Amniotic stem cell (primary cell): ENCODE data around the gene KIF17.
"Not testable (repeated sequence)": the region's sequence is repeated elsewhere in the genome, so short reads cannot be mapped to it uniquely, and the experiment has no call there.

Source experiments
- DNase-seq: peaks from one replicate; lab custom pipeline; 2025; lab: John Stamatoyannopoulos, UW

The KIF17 gene

DNA sequence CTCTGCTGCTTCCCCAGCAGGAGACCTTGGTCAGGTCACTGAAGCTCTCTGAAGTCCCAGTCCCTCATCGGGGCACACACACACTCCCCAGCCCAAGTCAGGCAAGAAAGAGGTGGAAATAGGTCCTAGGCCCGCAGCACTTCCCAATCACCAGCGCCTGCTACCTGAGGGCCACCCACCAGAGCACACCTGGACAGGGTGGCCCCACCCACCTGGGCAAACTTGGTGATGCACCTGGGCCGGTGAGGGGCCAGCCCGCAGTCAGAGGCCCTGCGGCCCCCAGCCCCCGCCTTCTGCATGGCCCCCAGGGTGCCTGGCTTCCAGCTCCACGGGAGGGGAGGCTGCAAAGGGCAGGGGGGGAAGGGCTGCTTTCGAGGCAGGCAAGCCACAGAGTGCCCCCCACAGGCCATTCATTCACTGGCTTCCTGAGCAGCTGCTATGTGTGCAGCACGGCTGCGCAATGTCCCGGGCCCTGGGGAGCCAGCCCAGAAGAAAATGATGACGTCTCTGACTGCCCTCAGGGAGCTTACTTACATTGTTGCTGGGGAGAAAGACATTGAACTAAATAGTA, 10.0 kb upstream of the KIF17 start:
- no peak for DNase-seq

DNA sequence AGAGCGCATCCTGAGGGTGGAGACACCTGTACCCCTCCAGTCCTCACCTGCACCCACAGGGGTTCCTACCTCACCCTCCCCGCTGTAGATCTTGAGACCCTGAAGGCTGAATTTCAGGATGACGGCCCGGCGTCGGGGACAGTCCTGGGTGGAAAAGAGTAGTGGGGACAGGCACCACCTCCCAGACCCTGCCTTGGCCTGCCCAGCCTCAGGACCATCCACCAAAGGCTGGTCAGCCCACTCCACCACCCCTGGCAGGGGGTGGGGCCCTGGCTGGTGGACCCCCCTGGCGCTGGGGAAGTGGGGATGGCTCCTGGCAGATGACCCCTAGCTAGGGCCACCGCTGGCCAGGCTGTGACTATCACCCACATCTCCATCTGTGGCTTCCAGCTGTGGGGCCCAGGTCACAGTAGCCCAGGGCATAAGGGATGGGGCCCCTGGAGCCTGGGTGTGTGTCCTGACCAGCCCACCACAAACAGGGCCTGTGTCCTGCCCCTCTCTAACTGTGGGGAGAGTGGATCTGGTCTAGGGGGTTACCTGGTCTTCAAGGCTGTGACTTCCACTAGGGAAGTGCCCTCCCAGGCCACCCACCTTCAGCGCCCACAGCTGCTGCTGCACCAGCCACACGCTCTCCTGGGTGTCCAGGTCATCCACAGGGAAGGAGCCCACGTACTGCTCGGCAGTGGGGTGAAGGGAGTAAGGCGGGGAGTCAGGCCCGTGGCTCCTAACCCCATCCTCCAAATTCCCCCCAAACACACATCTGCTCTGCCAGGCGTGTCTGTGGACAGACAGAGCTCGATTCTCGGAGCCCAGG, 9.3 kb upstream of the KIF17 start:
- DNase-seq, result no peak

DNA sequence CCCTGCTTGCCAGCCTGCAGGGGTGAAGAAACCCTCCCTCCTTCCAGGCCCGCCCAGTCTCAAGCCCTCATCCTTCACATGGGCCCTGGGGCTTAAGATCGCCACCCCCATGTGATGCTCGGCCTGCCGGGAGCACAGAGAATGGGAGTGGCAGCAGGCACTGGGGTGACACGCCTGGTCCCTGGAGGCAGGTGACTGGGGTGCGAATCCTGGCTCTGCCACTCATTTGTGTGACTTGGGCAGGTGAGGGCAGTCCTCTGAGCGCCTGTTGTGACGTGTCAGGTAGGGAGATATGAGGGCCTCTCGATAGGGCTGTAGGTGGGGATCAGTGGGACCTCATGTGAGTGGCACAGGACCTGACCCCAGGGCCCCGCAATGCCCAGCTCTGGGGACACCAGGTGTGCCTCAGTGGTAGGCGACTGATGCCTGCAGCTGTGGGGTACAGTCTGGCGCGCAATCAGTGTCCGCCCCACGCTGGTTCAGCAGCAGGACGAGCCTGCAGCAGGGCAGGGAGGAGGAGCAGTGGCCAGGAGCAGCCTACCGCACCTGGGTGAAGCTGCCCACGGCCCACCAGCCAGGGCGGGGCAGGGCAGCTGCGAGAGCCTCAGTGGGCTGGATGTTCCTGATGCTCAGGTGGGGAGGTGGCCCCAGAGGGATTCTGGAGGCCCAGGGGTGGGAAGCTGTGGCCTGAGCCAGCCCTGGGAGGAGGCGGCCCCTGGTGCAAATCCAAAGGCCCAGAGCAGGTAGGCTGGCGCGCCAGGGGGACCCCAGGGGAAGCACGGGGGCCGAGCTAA, 8.5 kb upstream of the KIF17 start:
- DNase-seq, result no peak

DNA sequence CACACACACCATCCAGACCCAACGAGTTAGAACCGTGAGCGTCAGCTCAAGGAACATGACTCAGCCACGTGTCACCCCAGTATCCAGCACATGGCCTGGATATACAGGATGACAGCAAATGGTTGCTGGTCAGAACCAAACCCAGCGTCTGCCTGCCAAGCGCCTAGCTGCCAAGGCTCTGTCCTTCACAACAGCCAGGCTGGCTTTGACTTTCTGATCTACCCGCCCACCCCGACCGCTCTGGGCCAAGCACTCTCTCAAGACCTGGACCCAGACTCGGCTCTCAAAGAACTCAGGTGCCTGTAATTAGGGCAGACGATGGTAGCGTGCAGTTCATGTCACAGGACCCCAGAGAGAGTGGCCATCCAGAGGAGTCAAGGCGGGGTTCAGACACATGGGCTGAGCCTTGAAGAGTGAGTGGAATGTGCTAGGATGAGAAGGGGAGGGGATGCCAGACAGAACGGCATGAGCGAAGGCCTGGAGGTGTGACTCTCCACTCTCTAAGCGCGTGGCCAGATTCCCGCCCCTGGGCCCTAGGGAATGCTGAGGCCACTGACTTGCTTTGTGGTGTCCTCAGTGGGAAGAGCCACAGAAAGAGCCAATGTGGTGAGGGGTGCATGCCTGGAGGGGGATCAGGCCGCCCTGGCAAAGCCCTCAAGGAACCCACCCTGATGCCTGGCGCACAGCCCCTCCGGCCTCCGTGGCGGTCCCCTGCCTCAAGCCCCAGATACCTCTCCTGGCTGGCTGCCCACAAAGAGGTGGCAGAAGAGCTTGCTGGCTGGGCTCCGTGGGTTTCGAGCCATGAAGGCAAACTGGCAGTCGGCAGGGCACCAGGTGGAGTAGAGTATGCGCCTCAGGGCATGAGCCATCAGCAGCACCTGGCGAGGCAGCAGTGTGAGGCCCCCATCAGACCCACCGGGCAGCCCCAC, 7.6 kb upstream of the KIF17 start:
- no peak for DNase-seq

DNA sequence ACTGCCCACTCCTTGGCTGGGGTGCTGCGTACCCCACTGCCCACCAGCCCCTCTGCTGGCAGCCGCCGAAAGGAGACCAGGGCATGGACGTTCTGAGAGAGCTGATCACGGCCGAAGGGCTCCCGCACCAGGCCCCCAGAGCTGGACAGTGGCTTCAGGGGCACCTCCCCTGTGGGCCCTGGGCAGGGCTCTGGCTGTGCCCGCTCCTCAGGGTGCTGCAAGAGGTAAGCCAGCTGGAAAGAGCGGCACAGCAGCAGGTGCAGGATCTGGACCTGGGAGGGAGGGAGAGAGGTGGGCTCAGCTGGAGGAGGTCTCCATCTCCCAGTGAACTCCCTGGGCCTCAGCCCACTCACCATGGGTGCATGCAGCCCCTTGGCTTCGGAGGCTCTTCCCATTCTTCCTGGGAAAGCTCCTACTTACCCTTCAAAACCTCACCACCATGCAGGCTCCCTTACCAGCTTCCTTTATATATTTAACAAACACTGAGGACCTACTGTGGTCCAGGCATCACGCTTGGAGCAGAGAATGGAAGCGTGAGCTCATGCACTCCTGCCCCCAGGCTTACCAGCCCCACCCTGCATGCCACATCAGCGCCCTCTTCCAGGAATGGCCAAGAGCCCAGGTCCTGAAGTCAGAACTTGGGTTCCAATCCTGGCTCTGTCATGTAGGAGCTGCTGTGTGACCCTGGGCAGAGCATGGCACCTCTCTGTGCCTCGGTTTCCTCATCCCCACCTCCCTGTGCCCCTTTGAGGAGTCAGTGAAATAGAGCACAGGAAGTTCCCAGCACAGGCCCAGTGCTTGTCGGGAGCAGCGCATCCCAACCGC, 6.8 kb upstream of the KIF17 start:
- DNase-seq, result no peak

DNA sequence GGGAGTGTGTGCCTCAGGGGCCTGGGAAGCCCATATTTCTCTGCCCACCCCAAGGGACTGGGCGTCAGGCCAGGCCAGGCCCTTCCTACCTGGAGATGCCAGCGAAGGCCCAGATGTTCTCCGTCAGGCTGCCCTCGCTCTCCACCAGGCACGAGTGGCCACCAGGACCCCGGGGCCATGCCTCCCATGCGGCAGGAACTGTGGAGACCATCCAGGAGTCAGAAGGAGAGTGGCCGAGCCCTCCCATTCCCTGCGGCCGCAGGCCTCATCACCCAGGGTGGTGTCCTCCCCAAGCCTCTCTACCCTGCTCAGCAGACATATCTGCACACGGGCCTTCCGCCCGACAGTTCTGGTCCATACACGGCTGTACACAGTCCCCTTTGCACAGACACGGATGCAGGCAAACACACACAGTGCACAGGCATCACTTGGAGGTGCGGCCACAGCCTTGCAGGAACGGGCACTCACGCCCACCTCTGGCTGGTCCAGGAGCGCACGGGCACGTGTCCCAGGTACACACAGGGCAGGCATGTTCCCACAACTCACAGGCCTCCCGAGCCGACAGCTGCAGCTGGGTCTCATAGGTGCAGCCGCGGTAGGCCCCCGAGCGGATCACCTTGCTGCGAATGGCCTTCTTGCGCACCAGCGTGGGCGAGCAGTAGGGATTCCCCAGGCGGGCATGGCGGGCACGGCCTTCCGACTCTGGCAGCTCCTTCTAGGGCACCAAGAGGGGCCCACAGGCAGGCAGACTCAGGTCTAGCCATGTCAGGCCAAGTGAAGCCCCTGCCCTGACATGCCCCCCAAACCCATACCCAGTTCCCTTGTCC, 5.9 kb upstream of the KIF17 start:
- no peak for DNase-seq

DNA sequence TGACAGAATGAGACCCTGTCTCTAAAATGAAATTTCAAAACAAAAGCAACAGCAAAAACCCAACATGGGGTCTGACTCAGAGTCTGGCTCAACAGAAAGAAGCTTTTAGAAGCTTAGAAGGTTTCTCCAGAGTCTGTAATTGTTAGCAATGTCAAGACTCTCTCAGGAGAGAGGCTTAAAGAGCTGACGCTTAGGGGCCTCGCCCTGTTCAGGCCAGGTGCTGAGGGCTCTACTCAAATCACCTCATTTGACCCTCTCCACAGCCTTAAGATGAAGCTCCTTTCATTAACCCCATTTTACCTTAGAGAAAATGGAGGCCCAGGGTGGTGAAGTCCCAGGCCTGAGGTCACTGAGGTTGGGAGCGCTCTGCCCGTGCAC, 5.3 kb upstream of the KIF17 start:
- no peak for DNase-seq

DNA sequence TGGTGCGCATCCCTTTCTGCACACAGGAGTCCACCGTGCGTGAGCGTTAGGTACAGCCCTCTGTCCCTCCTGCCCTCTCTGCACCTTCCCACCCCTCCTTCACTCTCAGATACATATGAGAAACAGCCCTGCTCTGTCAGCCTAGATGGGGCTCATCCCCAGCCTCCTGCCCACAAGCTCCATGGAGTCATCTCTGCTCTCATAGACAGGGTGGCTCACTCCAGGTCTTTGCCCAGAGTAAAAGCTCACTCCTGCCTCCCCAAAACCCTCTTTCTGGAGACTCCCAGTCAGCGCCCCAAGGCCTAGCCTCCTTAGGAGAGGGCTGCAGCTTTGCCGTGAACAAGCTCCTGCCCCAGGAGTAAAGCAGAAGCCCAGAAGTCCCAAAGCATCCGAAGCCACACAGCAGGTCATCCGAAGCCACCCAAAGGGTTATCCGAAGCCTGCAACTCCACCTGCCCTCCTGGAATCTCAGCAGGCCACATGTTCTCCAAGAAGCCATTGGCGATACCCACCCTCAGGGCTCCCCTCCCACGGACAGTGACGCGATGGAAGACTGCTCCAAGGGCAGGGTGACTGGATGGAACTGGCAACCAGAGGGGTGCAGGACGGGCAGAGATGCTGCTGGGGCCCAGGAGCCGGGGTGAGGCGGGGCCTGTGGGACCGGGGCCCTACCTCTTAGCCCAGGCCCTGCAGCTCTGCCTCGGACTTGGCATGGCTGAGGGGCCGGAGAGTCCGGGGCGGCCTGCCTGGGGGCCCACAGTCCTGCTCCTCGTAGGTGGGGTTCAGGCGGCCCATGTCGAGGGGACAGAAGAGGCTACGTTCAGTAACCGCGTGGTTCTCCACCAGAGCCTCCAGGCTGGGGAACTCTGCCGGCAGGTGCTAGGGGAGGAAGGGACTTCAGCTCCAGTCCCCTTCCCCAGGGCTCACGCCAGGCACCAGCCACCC, 3.6 kb upstream of the KIF17 start:
- no peak for DNase-seq

DNA sequence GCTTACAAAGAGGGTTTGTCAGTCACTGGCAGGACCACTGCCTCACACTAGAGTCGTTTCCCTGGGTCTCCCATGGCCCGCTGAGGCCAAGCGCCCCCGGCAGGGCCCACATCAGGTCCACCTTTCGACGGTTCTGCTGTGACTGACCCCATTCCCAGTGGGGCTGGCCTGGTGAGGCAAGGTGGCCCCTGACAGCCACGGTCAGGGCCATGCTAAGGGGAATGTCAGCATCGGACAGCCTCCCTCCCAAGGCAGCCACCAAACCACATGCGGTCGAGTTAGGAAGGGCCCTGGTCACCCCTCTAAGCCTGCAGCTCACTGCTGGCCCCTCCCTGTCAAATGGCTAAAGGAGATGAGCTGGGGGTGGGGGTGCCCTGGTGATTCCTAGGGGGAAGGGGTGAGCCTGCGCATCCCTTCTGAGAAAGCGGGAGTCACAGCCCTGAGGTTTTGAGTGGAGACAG, 2.9 kb upstream of the KIF17 start:
- no peak for DNase-seq

DNA sequence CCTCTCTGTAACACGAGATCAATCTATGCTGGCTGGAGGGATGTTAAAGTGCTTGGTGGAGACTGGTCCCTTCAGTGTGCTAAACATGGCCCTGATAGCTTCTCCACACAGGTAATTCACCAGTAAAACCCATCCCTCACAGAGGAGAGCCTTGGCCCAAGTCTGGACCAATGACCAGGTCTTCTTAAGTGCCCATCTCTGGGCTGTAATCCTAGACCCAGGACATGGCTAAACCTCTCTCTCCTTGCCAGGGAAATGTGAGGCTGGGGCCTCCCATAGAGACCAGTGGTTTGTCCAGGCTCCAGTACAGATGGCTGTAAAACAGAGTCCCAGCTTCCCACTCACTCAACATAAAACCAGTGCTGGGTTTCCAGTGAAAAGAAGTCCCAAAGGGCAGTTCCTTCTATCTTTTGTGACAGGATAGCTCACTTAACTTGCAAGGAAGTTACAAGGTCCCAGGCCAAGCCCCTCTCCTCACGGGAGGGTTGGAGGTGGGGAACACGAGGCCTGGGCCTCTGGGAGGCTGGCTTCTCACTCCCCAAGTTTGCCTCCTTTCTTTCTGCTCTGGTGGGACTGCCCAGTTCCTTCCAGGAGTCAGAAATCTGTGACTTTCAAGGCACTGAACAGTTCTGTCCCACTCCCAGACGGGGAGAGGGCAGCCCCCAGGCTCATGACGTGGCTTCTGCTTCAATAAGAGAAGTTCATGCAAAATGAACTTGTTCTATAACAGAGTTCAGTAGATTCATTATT, 2.2 kb upstream of the KIF17 start:
- DNase-seq, result no peak

DNA sequence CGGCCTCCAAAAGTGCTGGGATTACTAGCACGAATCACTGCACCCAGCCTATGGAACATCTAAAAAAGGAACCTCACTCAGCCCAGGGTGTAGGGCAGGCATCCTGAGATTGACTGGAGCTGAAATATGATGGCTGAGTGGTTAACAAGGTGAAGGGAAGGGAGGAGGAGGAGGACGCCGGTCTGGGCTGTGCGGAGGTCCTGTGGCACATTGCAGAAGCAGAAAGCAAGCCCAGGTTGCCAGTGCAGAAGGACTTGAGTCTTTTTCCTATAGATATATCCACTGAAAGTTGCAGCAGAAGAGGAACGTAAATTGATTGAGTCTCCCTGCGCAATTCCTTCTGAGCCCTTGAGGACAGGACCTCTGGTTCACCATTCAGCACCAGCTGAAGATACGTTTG, 1.5 kb upstream of the KIF17 start:
- no peak for DNase-seq

DNA sequence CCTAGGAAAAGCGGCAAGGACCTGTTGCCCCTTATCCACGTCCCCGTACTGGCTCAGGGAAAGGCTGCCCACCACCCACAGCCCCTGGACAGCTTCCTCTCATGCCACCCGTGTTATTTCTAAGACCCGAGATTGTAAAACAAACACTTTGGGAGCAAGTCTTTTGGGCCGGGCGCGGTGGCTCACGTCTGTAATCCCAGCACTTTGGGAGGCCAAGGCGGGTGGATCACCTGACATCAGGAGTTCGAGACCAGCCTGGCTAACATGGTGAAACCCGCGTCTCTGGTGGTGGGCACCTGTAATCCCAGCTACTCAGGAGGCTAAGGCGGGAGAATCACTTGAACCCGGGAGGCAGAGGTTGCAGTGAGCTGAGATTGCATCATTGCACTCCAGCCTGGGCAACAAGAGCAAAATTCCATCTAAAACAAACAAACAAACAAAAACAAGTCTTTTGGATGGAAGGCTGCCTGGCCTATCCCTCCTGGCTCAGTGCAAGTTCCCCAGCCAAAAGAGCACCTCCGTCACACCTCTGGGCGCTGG, 606 bp upstream of the KIF17 start:
- DNase-seq, result not testable (repeated sequence)

DNA sequence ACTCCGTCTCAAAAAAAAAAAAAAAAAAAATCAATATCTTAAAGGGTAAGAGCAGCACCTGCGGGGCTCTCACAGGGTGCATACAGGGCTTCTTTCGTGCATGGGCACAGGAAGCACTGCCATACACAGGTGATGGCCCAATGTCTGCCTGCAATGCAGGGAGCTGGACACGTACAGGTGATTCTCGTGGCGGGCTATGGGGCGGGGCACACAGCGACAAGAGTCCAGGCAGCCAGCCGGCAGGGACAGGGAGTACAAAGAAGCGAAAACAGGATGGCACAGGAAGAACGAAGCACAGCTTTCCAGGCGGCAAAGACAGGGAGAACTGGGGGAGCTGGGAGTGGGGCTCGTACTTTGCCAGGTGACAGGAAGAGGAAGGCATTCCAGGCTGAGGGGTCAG, 1.6 kb downstream of the KIF17 start:
- no peak for DNase-seq

DNA sequence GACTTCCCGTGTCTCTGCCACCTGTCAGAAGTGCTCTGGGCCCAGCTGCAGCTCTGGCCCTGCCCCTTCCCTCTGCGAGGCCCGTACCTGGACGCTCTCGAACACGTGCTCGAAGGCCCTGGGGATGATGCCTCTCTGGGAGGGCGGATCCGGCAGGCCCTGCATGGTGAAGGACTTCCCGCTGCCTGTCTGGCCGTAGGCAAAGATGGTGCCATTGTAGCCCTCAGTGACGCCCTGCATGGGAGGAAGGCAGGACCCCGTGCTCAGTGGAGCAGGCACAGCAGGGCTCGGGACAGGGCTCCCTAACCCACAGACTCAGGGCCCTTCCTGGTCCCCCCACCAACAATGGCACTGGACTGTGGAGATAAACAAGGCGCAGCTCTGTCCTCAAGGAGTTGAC, 2.4 kb downstream of the KIF17 start:
- DNase-seq, result no peak

DNA sequence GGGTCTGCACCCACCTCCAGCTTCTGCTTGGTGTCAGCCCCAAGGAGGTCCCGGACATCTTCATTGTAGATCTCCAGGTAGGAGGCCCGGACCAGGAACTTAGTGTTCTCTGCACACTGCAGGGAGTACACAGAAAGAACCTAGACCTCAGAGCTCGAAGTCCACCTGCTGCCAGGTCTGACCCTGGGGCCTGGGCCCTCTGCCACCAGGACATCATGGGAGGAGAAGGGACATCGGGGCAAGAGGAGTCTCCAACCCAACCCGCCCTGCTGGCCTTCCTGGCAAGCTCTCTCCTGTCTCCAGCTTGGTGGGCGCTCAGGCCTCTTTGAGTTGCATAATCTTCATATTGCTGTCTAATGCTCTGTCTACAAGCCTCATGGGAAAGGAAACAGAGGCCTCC, 4.4 kb downstream of the KIF17 start:
- DNase-seq, result no peak

DNA sequence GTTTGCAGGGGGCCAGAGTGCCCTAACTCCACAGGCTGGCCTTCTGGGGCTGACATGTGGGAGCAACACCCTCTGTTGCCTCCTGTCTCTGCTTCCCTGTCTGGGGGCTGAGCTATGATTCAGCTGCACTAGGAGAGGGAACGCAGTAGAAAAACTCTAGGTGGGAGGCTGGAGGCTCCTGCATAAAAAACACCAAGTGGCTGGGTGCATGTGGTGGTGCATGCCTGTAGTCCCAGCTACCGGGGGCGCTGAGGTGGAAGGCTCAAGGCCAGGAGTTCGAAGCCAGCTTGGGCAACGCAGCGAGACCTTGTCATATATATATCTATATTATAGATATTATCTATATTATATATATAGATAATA, 5.6 kb downstream of the KIF17 start:
- DNase-seq, result no peak

DNA sequence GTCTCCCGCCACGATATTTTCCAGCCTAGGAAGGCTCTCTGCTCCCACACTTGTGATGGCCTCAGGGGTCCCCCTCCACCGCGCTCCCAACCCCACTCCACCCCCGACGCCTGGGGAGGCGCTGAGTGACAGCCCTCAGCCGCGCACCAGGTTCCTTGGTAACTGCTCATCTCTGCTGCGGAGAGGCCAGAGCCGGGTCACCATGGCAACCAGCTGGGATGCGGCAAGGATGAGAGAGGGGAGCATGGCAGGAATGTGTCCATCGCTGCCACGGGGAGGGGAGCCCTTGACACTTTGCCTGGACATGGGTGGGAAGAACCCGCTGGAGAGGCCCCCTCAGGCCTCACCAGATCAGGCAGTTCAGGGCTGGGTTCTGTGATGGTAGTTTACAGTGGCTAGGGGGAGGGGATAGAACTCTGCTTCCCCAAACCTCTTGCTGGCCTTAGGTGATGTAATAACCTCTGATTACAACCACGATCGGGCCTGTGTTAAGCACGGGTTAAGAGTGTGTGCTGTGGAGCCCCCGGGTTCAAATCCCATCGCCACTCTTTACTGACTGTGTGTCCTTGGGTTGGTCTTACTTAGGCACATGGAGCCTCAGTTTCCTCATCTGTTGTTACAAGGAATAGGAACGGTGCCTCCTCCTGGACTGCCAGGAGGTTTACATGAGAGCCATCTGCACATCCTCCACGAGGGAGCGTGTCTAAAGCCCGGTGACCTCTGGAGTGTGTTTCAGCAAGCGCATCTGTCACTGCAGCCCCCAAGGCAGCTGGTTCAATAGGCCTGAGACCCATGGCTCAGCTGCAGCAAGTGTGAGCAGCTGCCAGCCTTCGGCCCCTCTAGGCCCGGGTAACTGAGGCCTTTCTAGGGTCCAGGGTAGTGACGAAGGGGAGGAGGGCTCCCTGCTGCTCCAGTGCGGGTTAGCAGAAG, 6.3 kb downstream of the KIF17 start:
- no peak for DNase-seq
